ENCODE measurements around the gene SGMS1.
"Not testable (repeated sequence)": the region's sequence is repeated elsewhere in the genome, so short reads cannot be mapped to it uniquely, and the experiment has no call there.

- TF ChIP-seq ESRRG (CRISPR knock-in tag; IDR thresholded peaks at IDR 0.05); ARNTL (CRISPR knock-in tag; IDR thresholded peaks at IDR 0.05; ENCODE audit: borderline replicate concordance, low read depth); PATZ1 (CRISPR knock-in tag; IDR thresholded peaks at IDR 0.05; ENCODE audit: borderline replicate concordance); TOX (CRISPR knock-in tag; IDR thresholded peaks at IDR 0.05; ENCODE audit: borderline replicate concordance); ISL1 (CRISPR knock-in tag; IDR thresholded peaks at IDR 0.05); SNAI2 (CRISPR knock-in tag; IDR thresholded peaks at IDR 0.05); ZFP30 (CRISPR knock-in tag; IDR thresholded peaks at IDR 0.05): not testable (repeated sequence)
These were observed 88.9 kb downstream of the SGMS1 start for GRCh38 chr10:50534748-50535376.

Measured in SK-N-SH treated with all-trans-retinoic acid at 6 μM for 48 hours (cell line).